GM12878 (cell line): ENCODE measurements around the gene RBM15B. TPM values are rescaled to one million over a fixed set of nuclear protein-coding genes. Genes with fewer than 3 reads are reported as not detected.

Experiments
- ATAC-seq: fragments of 200-7000 bp; cut with Tn5 transposase; 3 replicates; pipeline ENCODE4 v1.9.1; 2020; ENCODE audit warnings: mild to moderate bottlenecking, moderate library complexity
- BruUV-seq: library from RNA; stranded (reverse); fragments of 400-500 nt; replicated peaks from 2 replicates; lab custom pipeline; 2021; lab: Mats Ljungman, UMichigan
- CTCF ChIA-PET: fragments of 300-600 bp; sonication (Branson Sonifier 250); formaldehyde crosslinking; extraction: SDS; loops from one replicate; lab custom pipeline; 2021; ENCODE audit warnings: inconsistent platforms; lab: Yijun Ruan, JAX
- POLR2A ChIA-PET: fragments of 350-600 bp; formaldehyde crosslinking; extraction: SDS; loops from one replicate; lab custom pipeline; 2021; ENCODE audit warnings: inconsistent platforms; lab: Charles Lee
- RAD21 ChIA-PET: fragments of 300-600 bp; sonication (Branson Sonifier 250); formaldehyde crosslinking; loops from one replicate; lab custom pipeline; 2023; ENCODE audit warnings: antibody characterized with exemption; ENCODE audit not compliant: unreplicated experiment; lab: Charles Lee
- SMC1A ChIA-PET: fragments of 300-600 bp; sonication (Branson Sonifier 250); formaldehyde crosslinking; loops from one replicate; lab custom pipeline; 2023; ENCODE audit not compliant: unreplicated experiment, uncharacterized antibody; lab: Charles Lee
- DNase-seq: peaks from one replicate; pipeline ENCODE4 v3.0.0-alpha.2; 2011; ENCODE audit warnings: low read depth, low spot score
- FAIRE-seq: peaks from 3 replicates; lab custom pipeline; 2011; peaks lifted over from hg19 to GRCh38; lab: Jason Lieb, UNC
- H2AFZ ChIP-seq: 2 replicates; pipeline ENCODE4 v1.6.0; 2011; ENCODE audit warnings: low read depth, low read length, control low read depth; ENCODE audit not compliant: control insufficient read depth
- H3K27ac ChIP-seq: 2 replicates; pipeline ENCODE4 v1.5.1; 2011; ENCODE audit warnings: control low read depth; ENCODE audit not compliant: control insufficient read depth, insufficient read depth
- H3K27me3 ChIP-seq, 2 experiments: replicated peaks in 1 of 2; 2 replicates each; pipeline versions ENCODE4 v1.6.0 to v1.6.1; 2011; ENCODE audit warnings: low read length in 1 of 2; ENCODE audit not compliant: control insufficient read depth in 2 of 2, insufficient read depth in 2 of 2
- H3K36me3 ChIP-seq, 2 experiments: 2 replicates each; pipeline ENCODE4 v1.5.1; 2011; ENCODE audit warnings: low read length in 1 of 2; ENCODE audit not compliant: control insufficient read depth in 2 of 2, insufficient read depth in 2 of 2
- H3K4me1 ChIP-seq: 2 replicates; pipeline ENCODE4 v1.6.1; 2011; ENCODE audit warnings: mild to moderate bottlenecking, low read length, moderate library complexity, mixed read lengths; ENCODE audit not compliant: control insufficient read depth, insufficient read depth
- H3K4me2 ChIP-seq: 2 replicates; pipeline ENCODE4 v1.6.0; 2011; ENCODE audit warnings: control low read depth; ENCODE audit not compliant: control insufficient read depth, insufficient read depth
- H3K4me3 ChIP-seq: fragments of 200-600 bp; sonication (generic); 2 replicates; pipeline ENCODE4 v1.5.1; 2016
- H3K79me2 ChIP-seq: 2 replicates; pipeline ENCODE4 v1.6.0; 2011; ENCODE audit warnings: low read length; ENCODE audit not compliant: control insufficient read depth, insufficient read depth
- H3K9ac ChIP-seq: 2 replicates; pipeline ENCODE4 v1.8.0; 2011; ENCODE audit warnings: low read length, control low read depth, mixed read lengths; ENCODE audit not compliant: control insufficient read depth, insufficient read depth
- H3K9me3 ChIP-seq: replicated peaks from 3 replicates; pipeline ENCODE4 v1.5.1; 2011; ENCODE audit warnings: mild to moderate bottlenecking, low read length; ENCODE audit not compliant: control insufficient read depth, insufficient read depth
- H4K20me1 ChIP-seq: 2 replicates; pipeline ENCODE4 v1.6.0; 2011; ENCODE audit not compliant: control insufficient read depth, insufficient read depth
- CBX5 ChIP-seq: sonication (generic); IDR thresholded peaks from 2 replicates; pipeline ENCODE4 v1.6.1; 2016; ENCODE audit warnings: low read depth, moderate library complexity, mild to moderate bottlenecking, inconsistent platforms
- E2F4 ChIP-seq: IDR thresholded peaks from 2 replicates; pipeline ENCODE4 v1.6.1; 2012; ENCODE audit warnings: low read depth, low read length, improper control_type of control experiment
- ETV6 ChIP-seq, 2 experiments: fragments of 450-650 bp in 1 of 2; IDR thresholded peaks in 1 of 2; conservative IDR thresholded peaks in 1 of 2; 2 replicates each; pipeline ENCODE4 v1.6.1; 2014; ENCODE audit warnings: antibody characterized with exemption in 1 of 2, borderline replicate concordance in 1 of 2, low read depth in 1 of 2, mild to moderate bottlenecking in 1 of 2, moderate library complexity in 1 of 2
- HSF1 ChIP-seq: fragments of 150-350 bp; IDR thresholded peaks from 2 replicates; pipeline ENCODE4 v1.6.1; 2014; ENCODE audit warnings: mild to moderate bottlenecking, low read depth, low read length
- IKZF2 ChIP-seq, 2 experiments: fragments of 450-650 bp; IDR thresholded peaks; 2 replicates each; pipeline ENCODE4 v1.6.1; 2017; ENCODE audit warnings: mild to moderate bottlenecking in 2 of 2, moderate library complexity in 2 of 2
- IRF5 ChIP-seq: fragments of 450-650 bp; IDR thresholded peaks from 2 replicates; pipeline ENCODE4 v1.6.1; 2017; ENCODE audit warnings: borderline replicate concordance
- MEF2B ChIP-seq: fragments of 450-650 bp; IDR thresholded peaks from 2 replicates; pipeline ENCODE4 v1.6.1; 2018; ENCODE audit warnings: mild to moderate bottlenecking, moderate library complexity; ENCODE audit not compliant: partially characterized antibody, poor library complexity, severe bottlenecking
- MTA2 ChIP-seq: fragments of 450-650 bp; IDR thresholded peaks from 2 replicates; pipeline ENCODE4 v1.6.1; 2016; ENCODE audit warnings: low read depth, mild to moderate bottlenecking, moderate library complexity
- NFYA ChIP-seq: IDR thresholded peaks from 2 replicates; pipeline ENCODE4 v1.6.1; 2011; ENCODE audit warnings: low read depth, mild to moderate bottlenecking, low read length, improper control_type of control experiment, borderline replicate concordance
- NFYB ChIP-seq: IDR thresholded peaks from 2 replicates; pipeline ENCODE4 v1.6.1; 2011; ENCODE audit warnings: low read depth, mild to moderate bottlenecking, low read length, improper control_type of control experiment, moderate library complexity; ENCODE audit not compliant: insufficient read depth
- NKRF ChIP-seq: fragments of 450-650 bp; conservative IDR thresholded peaks from 2 replicates; pipeline ENCODE4 v1.6.1; 2017; ENCODE audit warnings: mild to moderate bottlenecking, moderate library complexity
- PBX3 ChIP-seq: IDR thresholded peaks from 2 replicates; pipeline ENCODE4 v1.6.1; 2011; ENCODE audit warnings: mild to moderate bottlenecking, low read depth, low read length, moderate library complexity; ENCODE audit not compliant: insufficient replicate concordance
- RB1 ChIP-seq: fragments of 450-650 bp; formaldehyde crosslinking; IDR thresholded peaks from 2 replicates; pipeline ENCODE4 v1.6.1; 2017; ENCODE audit warnings: mild to moderate bottlenecking, borderline replicate concordance
- SIX5 ChIP-seq: IDR thresholded peaks from 2 replicates; pipeline ENCODE4 v1.6.1; 2011; ENCODE audit warnings: mild to moderate bottlenecking, low read depth, low read length, moderate library complexity; ENCODE audit not compliant: severe bottlenecking
- SREBF1 ChIP-seq: IDR thresholded peaks from 2 replicates; pipeline ENCODE4 v1.6.1; 2012; ENCODE audit warnings: mild to moderate bottlenecking, low read length
- SRF ChIP-seq, 2 experiments: IDR thresholded peaks; 2 replicates each; pipeline ENCODE4 v1.6.1; 2011; ENCODE audit warnings: low read depth in 2 of 2, low read length in 2 of 2, mild to moderate bottlenecking in 1 of 2, moderate library complexity in 1 of 2
- YY1 ChIP-seq: IDR thresholded peaks from 2 replicates; pipeline ENCODE4 v1.6.1; 2011; ENCODE audit warnings: low read depth, mild to moderate bottlenecking, low read length
- WGBS: methylation state at CpG from one replicate; pipeline ENCODE4 v1.1.6; 2016; ENCODE audit warnings: low lambda C conversion rate; ENCODE audit not compliant: insufficient replicate concordance, insufficient coverage; ENCODE audit errors: missing lambda C conversion rate; 5-methylcytosine and 5-hydroxymethylcytosine counted together
- in situ Hi-C: fragments of 300-500 bp; cut with MboI; formaldehyde crosslinking; loops from 9 replicates; pipeline ENCODE4 v1.14.3; 2018; ENCODE audit warnings: mixed read lengths
- intact Hi-C: fragments of 100-400 bp; cut with micrococcal nuclease; formaldehyde crosslinking; loops from one replicate; pipeline ENCODE4 v1.14.2; 2022; ENCODE audit not compliant: unreplicated experiment
- polyA plus RNA-seq, 11 experiments: library from polyadenylated mRNA; depleted of rRNA in 4 of 11; unstranded in 6 of 11; stranded (reverse) in 5 of 11; fragments of >200 nt; fragmentation: Nextera tagmentation in 4 of 11; fragmentation: Illumina TruSeq in 1 of 11; extraction: Ambion mirVana in 4 of 11; extraction: Trizol in 1 of 11; gene quantifications; 1 replicate in 1 of 11; 2 replicates in 10 of 11; pipeline versions ENCODE4 v1.2.1 to v1.2.3, GENCODE V29; 2011 to 2016; ENCODE audit warnings: inconsistent platforms in 2 of 11, missing spikeins in 2 of 11, low read depth in 1 of 11
- total RNA-seq, 4 experiments: library from RNA; depleted of rRNA in 3 of 4; stranded (reverse); fragments of >200 nt in 3 of 4; fragmentation: Illumina TruSeq in 1 of 4; extraction: Trizol in 1 of 4; gene quantifications; 2 replicates each; pipeline versions ENCODE4 v1.2.1 to v1.2.3, GENCODE V29; 2013 to 2021

RBM15B gene
- total and polyA plus RNA-seq, 10 of the 15 experiments (the other 5 are each of a cell fraction or from before 2014, with no cell fraction given), result 2.4 to 34.5 (median 19.1) TPM

- no peak overlapping the region for H3K4me3 ChIP-seq
- H2AFZ ChIP-seq, result no peak overlapping the region
- no peak for ATAC-seq
- no peaks in the 10 kb centered on the region; a peak in 1 of 4 replicates for H3K27me3 ChIP-seq
- ChIA-PET RAD21 (no interaction called here), CTCF (no interaction called here), SMC1A (interaction anchor here (1.2 kb wide), 1 partner anchor 13 kb away, joined by 4 read pairs; no protein-coding TSS in a partner anchor), POLR2A (no interaction called here)
- no peak overlapping the region for H3K27ac ChIP-seq
- no peak overlapping the region for H3K4me2 ChIP-seq
- H3K79me2 ChIP-seq, result no peaks in the 10 kb centered on the region
- no peak overlapping the region for H3K9ac ChIP-seq
- DNase-seq, result no peak
- intact Hi-C loops (no loop called here), in situ Hi-C loops (loop anchor here (5.0 kb wide), 2 partner anchors 408 to 758 kb away; partner anchors contain the start of gene MAPKAPK3)
- no TSS peak for BruUV-seq
- no peaks in the 10 kb centered on the region for H3K36me3 ChIP-seq
- no peak for FAIRE-seq
- H3K4me1 ChIP-seq, result no peaks in the 10 kb centered on the region
- H4K20me1 ChIP-seq, result no peaks in the 10 kb centered on the region
- no peaks in the 10 kb centered on the region for H3K9me3 ChIP-seq
- 32% methylated on average over 8 of the region's 8 CpGs for WGBS
- TF ChIP-seq HSF1 (no peak), RB1 (no peak), MTA2 (no peak), SIX5 (no peak), IKZF2 (IDR thresholded peaks at IDR 0.05) (no peak), E2F4 (no peak), MEF2B (no peak), ETV6 (conservative IDR thresholded peaks at IDR 0.05 in 1 of 2, IDR thresholded peaks at IDR 0.05 in 1 of 2; ENCODE audit: borderline replicate concordance in 1 of 2, low read depth in 1 of 2) (no peak), NFYB (no peak), CBX5 (no peak), IRF5 (no peak), NFYA (no peak), NKRF (no peak), YY1 (no peak), SRF (IDR thresholded peaks at IDR 0.05; ENCODE audit: low read depth in 2 of 2, low read length in 2 of 2) (no peak), PBX3 (no peak), SREBF1 (no peak)
Observed at GRCh38 chr3:51375571-51375970, 15.5 kb upstream of the RBM15B start.
